ENCODE results near the gene TFCP2L1.

The TFCP2L1 gene

GRCh38 chr2:121193185-121193584, 91.8 kb downstream of the TFCP2L1 start:
- Histone ChIP-seq H3K27ac (ENCODE audit: insufficient read depth, low read length, poor library complexity, severe bottlenecking) (no peak overlapping the region), H3K9me3 (ENCODE audit: control insufficient read depth, low read length) (no peaks in the 10 kb centered on the region), H3K4me3 (ENCODE audit: insufficient read depth, low read depth, low read length, poor library complexity, severe bottlenecking) (no peak overlapping the region), H3K36me3 (ENCODE audit: control insufficient read depth, insufficient read depth, low read length) (no peaks in the 10 kb centered on the region), H3K27me3 (replicated peaks; ENCODE audit: control insufficient read depth, insufficient read depth, low read length, poor library complexity, severe bottlenecking) (no peaks in the 10 kb centered on the region), H3K4me1 (ENCODE audit: control insufficient read depth, insufficient read depth, low read length, poor library complexity, severe bottlenecking) (no peaks in the 10 kb centered on the region)
- DNase-seq = no peak

- no peaks in the 10 kb centered on the region for H3K36me3 ChIP-seq (ENCODE audit: control insufficient read depth, insufficient read depth, low read length)
- H3K27me3 ChIP-seq (replicated peaks; ENCODE audit: control insufficient read depth, insufficient read depth, low read length, poor library complexity, severe bottlenecking) = no peaks in the 10 kb centered on the region
- no peaks in the 10 kb centered on the region for H3K9me3 ChIP-seq (ENCODE audit: control insufficient read depth, low read length)
- no peak for DNase-seq
- H3K4me1 ChIP-seq (ENCODE audit: control insufficient read depth, insufficient read depth, low read length, poor library complexity, severe bottlenecking) = no peaks in the 10 kb centered on the region
- no peak overlapping the region for H3K27ac ChIP-seq (ENCODE audit: insufficient read depth, low read length, poor library complexity, severe bottlenecking)
- H3K4me3 ChIP-seq (ENCODE audit: insufficient read depth, low read depth, low read length, poor library complexity, severe bottlenecking) = no peak overlapping the region
Observed at GRCh38 chr2:121192576-121192975, 92.4 kb downstream of the TFCP2L1 start.

GRCh38 chr2:121191191-121192170, 93.5 kb downstream of the TFCP2L1 start:
- H3K36me3 ChIP-seq (ENCODE audit: control insufficient read depth, insufficient read depth, low read length) = no peaks in the 10 kb centered on the region
- no peaks in the 10 kb centered on the region for H3K27me3 ChIP-seq (replicated peaks; ENCODE audit: control insufficient read depth, insufficient read depth, low read length, poor library complexity, severe bottlenecking)
- no peak overlapping the region for H3K27ac ChIP-seq (ENCODE audit: insufficient read depth, low read length, poor library complexity, severe bottlenecking)
- no peaks in the 10 kb centered on the region for H3K9me3 ChIP-seq (ENCODE audit: control insufficient read depth, low read length)
- no peak for DNase-seq
- H3K4me1 ChIP-seq (ENCODE audit: control insufficient read depth, insufficient read depth, low read length, poor library complexity, severe bottlenecking) = no peaks in the 10 kb centered on the region
- no peak overlapping the region for H3K4me3 ChIP-seq (ENCODE audit: insufficient read depth, low read depth, low read length, poor library complexity, severe bottlenecking)

DNA sequence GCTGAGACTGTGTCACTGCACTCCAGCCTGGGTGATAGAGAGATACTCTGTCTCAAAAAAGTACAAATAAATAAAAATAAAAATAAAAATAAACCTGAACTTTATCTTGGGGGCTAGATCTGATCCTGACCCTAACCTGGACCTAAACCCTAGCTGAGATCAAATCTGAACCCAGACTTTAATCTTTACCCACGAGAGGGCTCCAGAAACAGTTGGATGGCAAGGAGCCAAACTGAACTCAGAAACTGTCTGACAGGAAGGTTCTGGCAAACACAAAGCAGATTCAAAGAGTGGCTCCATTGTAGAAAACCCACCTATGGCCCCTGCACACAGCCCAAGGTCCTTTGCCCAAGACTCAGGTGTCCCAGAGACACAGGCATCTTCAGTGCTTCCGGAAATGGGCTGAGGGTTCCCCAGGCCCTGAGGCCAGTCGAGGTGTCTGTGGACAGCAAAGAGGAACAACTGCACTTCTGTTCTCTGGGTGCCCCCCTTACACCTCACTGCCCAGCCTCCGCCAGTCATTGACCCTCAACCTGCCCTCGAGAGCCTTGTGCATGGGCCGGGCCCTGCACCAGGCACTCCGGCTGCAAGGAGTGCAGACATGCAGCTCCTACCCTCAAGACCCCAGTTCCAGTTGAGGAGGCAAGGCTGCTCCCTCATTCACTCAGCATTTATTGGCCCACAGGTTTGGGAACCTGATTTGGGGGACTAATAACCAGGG, 95.2 kb downstream of the TFCP2L1 start:
- Histone ChIP-seq H3K4me3 (ENCODE audit: insufficient read depth, low read depth, low read length, poor library complexity, severe bottlenecking) (no peak overlapping the region), H3K27ac (ENCODE audit: insufficient read depth, low read length, poor library complexity, severe bottlenecking) (no peak overlapping the region), H3K36me3 (ENCODE audit: control insufficient read depth, insufficient read depth, low read length) (no peaks in the 10 kb centered on the region), H3K9me3 (ENCODE audit: control insufficient read depth, low read length) (no peaks in the 10 kb centered on the region), H3K4me1 (ENCODE audit: control insufficient read depth, insufficient read depth, low read length, poor library complexity, severe bottlenecking) (no peaks in the 10 kb centered on the region), H3K27me3 (replicated peaks; ENCODE audit: control insufficient read depth, insufficient read depth, low read length, poor library complexity, severe bottlenecking) (no peaks in the 10 kb centered on the region)
- no peak for DNase-seq

- H3K27me3 ChIP-seq (replicated peaks; ENCODE audit: control insufficient read depth, insufficient read depth, low read length, poor library complexity, severe bottlenecking) = no peaks in the 10 kb centered on the region
- H3K4me1 ChIP-seq (ENCODE audit: control insufficient read depth, insufficient read depth, low read length, poor library complexity, severe bottlenecking) = no peaks in the 10 kb centered on the region
- no peak overlapping the region for H3K27ac ChIP-seq (ENCODE audit: insufficient read depth, low read length, poor library complexity, severe bottlenecking)
- H3K4me3 ChIP-seq (ENCODE audit: insufficient read depth, low read depth, low read length, poor library complexity, severe bottlenecking) = no peak overlapping the region
- no peak for DNase-seq
- H3K36me3 ChIP-seq (ENCODE audit: control insufficient read depth, insufficient read depth, low read length) = no peaks in the 10 kb centered on the region
- no peaks in the 10 kb centered on the region for H3K9me3 ChIP-seq (ENCODE audit: control insufficient read depth, low read length)
Observed at GRCh38 chr2:121189011-121189410, 96.0 kb downstream of the TFCP2L1 start.

DNA sequence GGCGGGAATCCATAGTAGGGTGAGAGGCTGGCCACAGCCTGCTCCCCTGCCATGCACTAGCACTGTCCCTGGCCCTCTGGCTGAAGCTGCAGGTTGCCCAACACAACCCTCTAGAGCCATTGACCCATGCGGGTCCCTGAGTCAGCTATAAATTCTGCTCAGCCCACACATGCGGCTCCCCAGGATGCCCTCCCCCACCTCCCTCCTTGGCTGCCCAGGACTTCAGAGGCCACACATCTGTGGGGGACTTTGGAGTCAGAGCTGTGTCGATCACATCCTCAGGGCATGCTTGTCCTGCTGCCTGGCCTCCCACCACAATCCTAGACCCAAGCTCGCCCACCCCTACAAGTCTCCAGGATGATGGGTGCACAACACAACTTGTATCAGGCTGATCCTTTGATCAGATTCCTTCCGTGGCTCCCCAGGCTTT, 97.0 kb downstream of the TFCP2L1 start:
- H3K27ac ChIP-seq (ENCODE audit: insufficient read depth, low read length, poor library complexity, severe bottlenecking) = no peak overlapping the region
- no peaks in the 10 kb centered on the region for H3K4me1 ChIP-seq (ENCODE audit: control insufficient read depth, insufficient read depth, low read length, poor library complexity, severe bottlenecking)
- no peak overlapping the region for H3K4me3 ChIP-seq (ENCODE audit: insufficient read depth, low read depth, low read length, poor library complexity, severe bottlenecking)
- no peaks in the 10 kb centered on the region for H3K27me3 ChIP-seq (replicated peaks; ENCODE audit: control insufficient read depth, insufficient read depth, low read length, poor library complexity, severe bottlenecking)
- DNase-seq = no peak
- H3K36me3 ChIP-seq (ENCODE audit: control insufficient read depth, insufficient read depth, low read length) = no peaks in the 10 kb centered on the region
- H3K9me3 ChIP-seq (ENCODE audit: control insufficient read depth, low read length) = no peaks in the 10 kb centered on the region

GRCh38 chr2:121187351-121187981, 97.5 kb downstream of the TFCP2L1 start:
- Histone ChIP-seq H3K4me3 (ENCODE audit: insufficient read depth, low read depth, low read length, poor library complexity, severe bottlenecking) (no peak overlapping the region), H3K36me3 (ENCODE audit: control insufficient read depth, insufficient read depth, low read length) (no peaks in the 10 kb centered on the region), H3K27me3 (replicated peaks; ENCODE audit: control insufficient read depth, insufficient read depth, low read length, poor library complexity, severe bottlenecking) (no peaks in the 10 kb centered on the region), H3K27ac (ENCODE audit: insufficient read depth, low read length, poor library complexity, severe bottlenecking) (no peak overlapping the region), H3K4me1 (ENCODE audit: control insufficient read depth, insufficient read depth, low read length, poor library complexity, severe bottlenecking) (no peaks in the 10 kb centered on the region), H3K9me3 (ENCODE audit: control insufficient read depth, low read length) (no peaks in the 10 kb centered on the region)
- DNase-seq = no peak

DNA sequence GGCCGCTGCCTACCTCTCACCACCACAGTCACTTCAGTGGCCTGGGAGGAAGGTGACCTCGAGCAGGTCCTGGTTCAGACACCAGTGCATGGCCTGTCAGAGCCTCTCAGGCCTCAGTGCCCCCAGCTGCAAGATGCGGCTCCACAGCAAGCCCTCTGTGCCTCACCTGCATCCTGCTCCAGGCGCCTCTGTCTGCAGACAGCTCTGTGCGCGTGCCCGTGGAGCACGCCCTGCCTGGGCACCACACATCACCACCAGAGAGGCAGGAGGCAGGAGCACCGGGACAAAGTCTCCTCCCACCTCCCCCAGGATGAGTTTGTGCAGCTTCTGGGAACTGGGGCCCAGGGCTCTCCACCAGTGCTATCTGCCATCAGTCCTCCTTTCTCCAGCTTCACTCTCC, 98.7 kb downstream of the TFCP2L1 start:
- no peaks in the 10 kb centered on the region for H3K36me3 ChIP-seq (ENCODE audit: control insufficient read depth, insufficient read depth, low read length)
- H3K4me3 ChIP-seq (ENCODE audit: insufficient read depth, low read depth, low read length, poor library complexity, severe bottlenecking) = no peak overlapping the region
- no peaks in the 10 kb centered on the region for H3K4me1 ChIP-seq (ENCODE audit: control insufficient read depth, insufficient read depth, low read length, poor library complexity, severe bottlenecking)
- no peaks in the 10 kb centered on the region for H3K27me3 ChIP-seq (replicated peaks; ENCODE audit: control insufficient read depth, insufficient read depth, low read length, poor library complexity, severe bottlenecking)
- DNase-seq = no peak
- H3K9me3 ChIP-seq (ENCODE audit: control insufficient read depth, low read length) = no peaks in the 10 kb centered on the region
- H3K27ac ChIP-seq (ENCODE audit: insufficient read depth, low read length, poor library complexity, severe bottlenecking) = no peak overlapping the region

GRCh38 chr2:121185571-121186074, 99.4 kb downstream of the TFCP2L1 start:
- no peak for DNase-seq
- Histone ChIP-seq H3K9me3 (ENCODE audit: control insufficient read depth, low read length) (no peaks in the 10 kb centered on the region), H3K4me1 (ENCODE audit: control insufficient read depth, insufficient read depth, low read length, poor library complexity, severe bottlenecking) (no peaks in the 10 kb centered on the region), H3K27me3 (replicated peaks; ENCODE audit: control insufficient read depth, insufficient read depth, low read length, poor library complexity, severe bottlenecking) (no peaks in the 10 kb centered on the region), H3K27ac (ENCODE audit: insufficient read depth, low read length, poor library complexity, severe bottlenecking) (no peak overlapping the region), H3K36me3 (ENCODE audit: control insufficient read depth, insufficient read depth, low read length) (no peaks in the 10 kb centered on the region), H3K4me3 (ENCODE audit: insufficient read depth, low read depth, low read length, poor library complexity, severe bottlenecking) (no peak overlapping the region)

Data from effector memory CD4-positive, alpha-beta T cell (primary cell).